ENCODE measurements around the gene MS4A8.

DNA sequence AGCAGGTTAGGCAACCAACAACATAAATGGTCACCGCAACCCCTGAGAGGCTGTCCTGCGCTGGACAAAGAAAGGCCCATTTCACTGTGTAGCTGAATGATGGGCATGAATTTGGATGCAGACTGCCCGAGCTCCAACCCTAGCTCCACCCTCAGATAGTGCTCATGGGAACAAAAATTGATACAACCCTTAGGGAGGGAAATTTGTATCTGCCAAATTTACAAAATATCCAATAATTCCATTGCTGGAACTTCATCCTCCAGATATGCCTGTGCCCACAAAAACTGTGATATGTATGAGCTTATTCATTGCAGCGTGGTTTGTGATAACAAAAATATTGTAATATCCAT, 2.0 kb downstream of the MS4A8 start:
- TF ChIP-seq, protein P1, sequence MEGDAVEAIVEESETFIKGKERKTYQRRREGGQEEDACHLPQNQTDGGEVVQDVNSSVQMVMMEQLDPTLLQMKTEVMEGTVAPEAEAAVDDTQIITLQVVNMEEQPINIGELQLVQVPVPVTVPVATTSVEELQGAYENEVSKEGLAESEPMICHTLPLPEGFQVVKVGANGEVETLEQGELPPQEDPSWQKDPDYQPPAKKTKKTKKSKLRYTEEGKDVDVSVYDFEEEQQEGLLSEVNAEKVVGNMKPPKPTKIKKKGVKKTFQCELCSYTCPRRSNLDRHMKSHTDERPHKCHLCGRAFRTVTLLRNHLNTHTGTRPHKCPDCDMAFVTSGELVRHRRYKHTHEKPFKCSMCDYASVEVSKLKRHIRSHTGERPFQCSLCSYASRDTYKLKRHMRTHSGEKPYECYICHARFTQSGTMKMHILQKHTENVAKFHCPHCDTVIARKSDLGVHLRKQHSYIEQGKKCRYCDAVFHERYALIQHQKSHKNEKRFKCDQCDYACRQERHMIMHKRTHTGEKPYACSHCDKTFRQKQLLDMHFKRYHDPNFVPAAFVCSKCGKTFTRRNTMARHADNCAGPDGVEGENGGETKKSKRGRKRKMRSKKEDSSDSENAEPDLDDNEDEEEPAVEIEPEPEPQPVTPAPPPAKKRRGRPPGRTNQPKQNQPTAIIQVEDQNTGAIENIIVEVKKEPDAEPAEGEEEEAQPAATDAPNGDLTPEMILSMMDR (conservative IDR thresholded peaks at IDR 0.05): peak; percentile 62
- no peak for TF ChIP-seq ZFX (IDR thresholded peaks at IDR 0.05)

Measured in C4-2B (cell line).